GM12865 (cell line): Measurements from ENCODE around the gene MBNL1.

ENCODE experiments used
- DNase-seq: peaks from one replicate; pipeline ENCODE4 v3.0.0; 2010; ENCODE audit warnings: low read depth
- H3K4me3 ChIP-seq: 2 replicates; pipeline ENCODE4 v1.5.1; 2011; ENCODE audit warnings: mild to moderate bottlenecking, low read depth, low read length, control low read depth
- CTCF ChIP-seq: IDR thresholded peaks from 2 replicates; pipeline ENCODE4 v1.5.1; 2011; ENCODE audit warnings: low read length, control low read depth, low read depth, inconsistent platforms; ENCODE audit not compliant: insufficient read depth; ENCODE audit errors: missing control alignments

Gene MBNL1

DNA sequence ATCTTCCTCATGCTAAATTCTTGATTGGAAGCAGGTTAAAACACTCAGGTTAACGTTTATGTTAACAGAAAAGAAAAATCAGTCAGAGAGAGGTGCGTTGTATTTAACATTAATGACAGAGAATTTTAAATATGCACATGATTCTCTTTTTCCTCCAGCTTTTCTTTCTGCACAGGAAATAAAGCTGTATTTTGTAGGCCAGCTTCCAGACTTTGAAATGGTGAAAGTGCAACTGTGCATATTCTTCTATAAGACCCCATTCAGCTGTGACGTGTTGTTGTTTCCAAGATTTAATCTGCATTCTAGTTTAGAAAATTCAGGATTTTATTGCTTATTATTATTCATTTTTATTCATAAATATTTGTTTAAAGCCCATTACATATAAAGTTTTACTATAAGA is 11.8 kb downstream of the MBNL1 start:
- no peak for DNase-seq
- no peak for TF ChIP-seq CTCF
- peak overlapping the region; percentile 3 for H3K4me3 ChIP-seq

DNA sequence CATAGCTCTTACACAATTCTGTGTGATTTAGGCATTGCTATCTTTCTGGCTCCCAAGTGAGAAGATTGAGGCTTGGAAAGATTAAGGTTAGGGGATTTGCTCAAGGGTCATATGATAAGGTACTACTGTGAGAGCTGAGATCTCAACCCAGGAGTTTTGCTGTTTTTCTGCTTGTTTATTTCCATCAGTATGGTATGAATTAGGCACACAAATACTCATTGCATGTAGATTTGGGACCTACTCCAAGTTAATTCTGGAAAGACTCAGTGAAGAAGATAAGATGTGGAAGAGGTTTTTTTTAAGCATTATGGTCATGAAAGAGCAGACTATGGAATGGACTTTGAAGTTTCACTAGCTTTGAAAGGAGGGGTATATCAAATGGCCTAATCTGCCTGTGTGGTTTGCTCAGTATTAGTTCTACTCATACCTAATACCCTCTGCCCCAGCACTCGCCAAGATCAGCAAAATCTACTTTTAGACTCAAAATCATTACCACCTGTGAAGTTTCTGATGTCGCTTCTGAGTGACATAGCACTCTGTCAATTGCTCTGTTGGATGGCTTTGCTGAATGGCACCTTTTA is 12.5 kb downstream of the MBNL1 start:
- peak; percentile 81 for DNase-seq
- TF ChIP-seq CTCF = no peak
- H3K4me3 ChIP-seq = peak overlapping the region; percentile 3; the same call in 1 of the 2 replicates

DNA sequence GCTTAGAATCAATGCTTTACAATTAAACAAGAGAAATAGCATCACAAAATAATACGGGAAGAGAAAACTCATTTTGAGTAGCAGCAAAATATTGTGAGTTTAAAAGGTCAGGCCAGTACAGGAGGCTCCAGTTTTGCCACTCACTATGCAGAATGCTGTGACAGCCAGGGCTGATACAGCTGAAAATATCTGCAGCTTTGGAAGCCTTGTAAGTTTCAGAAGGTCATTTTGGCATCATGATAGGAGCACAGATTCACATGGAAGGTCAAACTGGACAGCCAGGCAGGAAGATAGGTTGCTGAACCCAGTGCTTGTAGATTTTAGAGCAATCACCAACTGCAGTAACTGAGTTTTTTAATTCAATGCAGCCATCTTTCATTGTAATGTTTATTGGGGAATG is 14.1 kb downstream of the MBNL1 start:
- peak overlapping the region; percentile 23; the same call in 1 of the 2 replicates for H3K4me3 ChIP-seq
- TF ChIP-seq CTCF = no peak
- DNase-seq = no peak

- H3K4me3 ChIP-seq = peak overlapping the region; percentile 23
- TF ChIP-seq CTCF = no peak
- peak; percentile 38 for DNase-seq
Observed at GRCh38 chr3:152283492-152284381, 15.0 kb downstream of the MBNL1 start.

GRCh38 chr3:152284906-152285305 is 16.2 kb downstream of the MBNL1 start:
- no peak for TF ChIP-seq CTCF
- H3K4me3 ChIP-seq = no peak overlapping the region
- DNase-seq = no peak

GRCh38 chr3:152285509-152285908 is 16.8 kb downstream of the MBNL1 start:
- no peak for DNase-seq
- no peak for TF ChIP-seq CTCF
- H3K4me3 ChIP-seq = no peak overlapping the region
